ENCODE measurements around the gene VRK3.

GRCh38 chr19:50025022-50025793 is at the start of gene VRK3:
- no peak for TF ChIP-seq GATA3 (IDR thresholded peaks at IDR 0.05; ENCODE audit: low read depth, low read length)
- no peak for TF ChIP-seq GATA2 (IDR thresholded peaks at IDR 0.05; ENCODE audit: low read depth, low read length)
